PFSK-1 (cell line): Measurements from ENCODE around the gene PLEKHA6.

Experiments
- FOXP2 ChIP-seq: optimal IDR thresholded peaks from 2 replicates; pipeline ENCODE3; 2011; ENCODE audit warnings: borderline replicate concordance, control low read depth, inconsistent platforms; ENCODE audit not compliant: insufficient read depth; ENCODE audit errors: extremely low read length, extremely low read depth
- POLR2AphosphoS5 ChIP-seq: IDR thresholded peaks from 2 replicates; pipeline ENCODE4 v1.6.1; 2012; ENCODE audit warnings: low read depth, mild to moderate bottlenecking, control low read depth, low read length, moderate library complexity
- SIN3A ChIP-seq: IDR thresholded peaks from 2 replicates; pipeline ENCODE4 v1.6.1; 2012; ENCODE audit warnings: mild to moderate bottlenecking, low read length, moderate library complexity, borderline replicate concordance; ENCODE audit not compliant: insufficient read depth
- TAF1 ChIP-seq: IDR thresholded peaks from 2 replicates; pipeline ENCODE4 v1.6.1; 2012; ENCODE audit warnings: low read length, control low read depth, borderline replicate concordance; ENCODE audit not compliant: insufficient read depth
- TF ChIP-seq, protein P1 (sequence below), 2 experiments: IDR thresholded peaks; 2 replicates each; pipeline versions ENCODE4 v1.6.1 to v1.8.0; 2011 to 2012; ENCODE audit warnings: low read depth in 2 of 2, low read length in 2 of 2, control low read depth in 1 of 2, inconsistent platforms in 1 of 2, mild to moderate bottlenecking in 1 of 2, moderate library complexity in 1 of 2; ENCODE audit not compliant: insufficient read depth in 1 of 2

Gene PLEKHA6

GRCh38 chr1:204212715-204213114, 147.0 kb downstream of the PLEKHA6 start:
- TF ChIP-seq POLR2AphosphoS5 = no peak
- no peak for TF ChIP-seq FOXP2
- no peak for TF ChIP-seq TAF1
- TF ChIP-seq, protein P1, sequence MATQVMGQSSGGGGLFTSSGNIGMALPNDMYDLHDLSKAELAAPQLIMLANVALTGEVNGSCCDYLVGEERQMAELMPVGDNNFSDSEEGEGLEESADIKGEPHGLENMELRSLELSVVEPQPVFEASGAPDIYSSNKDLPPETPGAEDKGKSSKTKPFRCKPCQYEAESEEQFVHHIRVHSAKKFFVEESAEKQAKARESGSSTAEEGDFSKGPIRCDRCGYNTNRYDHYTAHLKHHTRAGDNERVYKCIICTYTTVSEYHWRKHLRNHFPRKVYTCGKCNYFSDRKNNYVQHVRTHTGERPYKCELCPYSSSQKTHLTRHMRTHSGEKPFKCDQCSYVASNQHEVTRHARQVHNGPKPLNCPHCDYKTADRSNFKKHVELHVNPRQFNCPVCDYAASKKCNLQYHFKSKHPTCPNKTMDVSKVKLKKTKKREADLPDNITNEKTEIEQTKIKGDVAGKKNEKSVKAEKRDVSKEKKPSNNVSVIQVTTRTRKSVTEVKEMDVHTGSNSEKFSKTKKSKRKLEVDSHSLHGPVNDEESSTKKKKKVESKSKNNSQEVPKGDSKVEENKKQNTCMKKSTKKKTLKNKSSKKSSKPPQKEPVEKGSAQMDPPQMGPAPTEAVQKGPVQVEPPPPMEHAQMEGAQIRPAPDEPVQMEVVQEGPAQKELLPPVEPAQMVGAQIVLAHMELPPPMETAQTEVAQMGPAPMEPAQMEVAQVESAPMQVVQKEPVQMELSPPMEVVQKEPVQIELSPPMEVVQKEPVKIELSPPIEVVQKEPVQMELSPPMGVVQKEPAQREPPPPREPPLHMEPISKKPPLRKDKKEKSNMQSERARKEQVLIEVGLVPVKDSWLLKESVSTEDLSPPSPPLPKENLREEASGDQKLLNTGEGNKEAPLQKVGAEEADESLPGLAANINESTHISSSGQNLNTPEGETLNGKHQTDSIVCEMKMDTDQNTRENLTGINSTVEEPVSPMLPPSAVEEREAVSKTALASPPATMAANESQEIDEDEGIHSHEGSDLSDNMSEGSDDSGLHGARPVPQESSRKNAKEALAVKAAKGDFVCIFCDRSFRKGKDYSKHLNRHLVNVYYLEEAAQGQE (IDR thresholded peaks at IDR 0.05; ENCODE audit: insufficient read depth in 1 of 2, low read depth in 2 of 2, low read length in 2 of 2) = no peak
- TF ChIP-seq SIN3A = no peak

- no peak for TF ChIP-seq POLR2AphosphoS5
- TF ChIP-seq, protein P1 (IDR thresholded peaks at IDR 0.05; ENCODE audit: insufficient read depth in 1 of 2, low read depth in 2 of 2, low read length in 2 of 2) = no peak
- no peak for TF ChIP-seq TAF1
- no peak for TF ChIP-seq SIN3A
- no peak for TF ChIP-seq FOXP2
These were observed 148.7 kb downstream of the PLEKHA6 start for GRCh38 chr1:204211046-204211445.

- TF ChIP-seq POLR2AphosphoS5 = no peak
- TF ChIP-seq, protein P1 (IDR thresholded peaks at IDR 0.05; ENCODE audit: insufficient read depth in 1 of 2, low read depth in 2 of 2, low read length in 2 of 2) = no peak
- TF ChIP-seq SIN3A = no peak
- no peak for TF ChIP-seq FOXP2
- no peak for TF ChIP-seq TAF1
These were observed 152.6 kb downstream of the PLEKHA6 start for GRCh38 chr1:204207136-204207616.

GRCh38 chr1:204206121-204206520, 153.6 kb downstream of the PLEKHA6 start:
- TF ChIP-seq SIN3A (no peak), TAF1 (no peak), POLR2AphosphoS5 (no peak), FOXP2 (no peak)
- TF ChIP-seq, protein P1 (IDR thresholded peaks at IDR 0.05; ENCODE audit: insufficient read depth in 1 of 2, low read depth in 2 of 2, low read length in 2 of 2) = no peak

GRCh38 chr1:204205486-204205885, 154.2 kb downstream of the PLEKHA6 start:
- no peak for TF ChIP-seq SIN3A
- TF ChIP-seq POLR2AphosphoS5 = no peak
- TF ChIP-seq FOXP2 = no peak
- TF ChIP-seq, protein P1 (IDR thresholded peaks at IDR 0.05; ENCODE audit: insufficient read depth in 1 of 2, low read depth in 2 of 2, low read length in 2 of 2) = no peak
- no peak for TF ChIP-seq TAF1
